RCC 7860 (cell line): ENCODE measurements around the gene ARL15.

Source experiments
- DNase-seq: peaks from one replicate; pipeline ENCODE4 v3.0.0-alpha.2; 2015; ENCODE audit warnings: low spot score
- FAIRE-seq: peaks from 2 replicates; lab custom pipeline; 2012; peaks lifted over from hg19 to GRCh38; lab: Jason Lieb, UNC

Gene ARL15

GRCh38 chr5:53917826-53918225 lies 392.5 kb downstream of the ARL15 start:
- FAIRE-seq (no peak), DNase-seq (no peak)

- FAIRE-seq: no peak
These were observed 393.3 kb downstream of the ARL15 start for GRCh38 chr5:53917095-53917494.

GRCh38 chr5:53915120-53915519 lies 395.3 kb downstream of the ARL15 start:
- DNase-seq: no peak
- no peak for FAIRE-seq

More at GRCh38 chr5:53917095-53917494, 393.3 kb downstream of the ARL15 start:
- DNase-seq: no peak

- DNase-seq: no peak
- FAIRE-seq: no peak
These were observed 396.4 kb downstream of the ARL15 start for GRCh38 chr5:53913941-53914340.

- FAIRE-seq (no peak), DNase-seq (no peak)
These were observed 401.6 kb downstream of the ARL15 start for GRCh38 chr5:53908757-53909156.

- no peak for DNase-seq
- FAIRE-seq: no peak
These were observed 402.5 kb downstream of the ARL15 start for GRCh38 chr5:53907827-53908226.

- DNase-seq (no peak), FAIRE-seq (no peak)
These were observed 403.6 kb downstream of the ARL15 start for GRCh38 chr5:53906736-53907135.

GRCh38 chr5:53902296-53902907 lies 408.0 kb downstream of the ARL15 start:
- FAIRE-seq (no peak), DNase-seq (no peak)

- no peak for FAIRE-seq
- DNase-seq: no peak
These were observed 409.7 kb downstream of the ARL15 start for GRCh38 chr5:53900677-53901076.

GRCh38 chr5:53895091-53895683 lies 415.2 kb downstream of the ARL15 start:
- FAIRE-seq (no peak), DNase-seq (no peak)

- DNase-seq (no peak), FAIRE-seq (no peak)
These were observed 416.7 kb downstream of the ARL15 start for GRCh38 chr5:53893626-53894025.

- no peak for DNase-seq
- FAIRE-seq: no peak
These were observed 418.1 kb downstream of the ARL15 start for GRCh38 chr5:53892224-53892623.

GRCh38 chr5:53891159-53891558 lies 419.2 kb downstream of the ARL15 start:
- DNase-seq: no peak
- FAIRE-seq: no peak

- FAIRE-seq (no peak), DNase-seq (no peak)
These were observed 419.9 kb downstream of the ARL15 start for GRCh38 chr5:53890490-53890889.

GRCh38 chr5:53884844-53885243 lies 425.5 kb downstream of the ARL15 start:
- DNase-seq (no peak), FAIRE-seq (no peak)

GRCh38 chr5:53884417-53884816 lies 426.0 kb downstream of the ARL15 start:
- DNase-seq (no peak), FAIRE-seq (no peak)

GRCh38 chr5:53882676-53883031 lies 427.7 kb downstream of the ARL15 start:
- no peak for FAIRE-seq

GRCh38 chr5:53882006-53882675 lies 428.2 kb downstream of the ARL15 start:
- DNase-seq (no peak), FAIRE-seq (no peak)

More at GRCh38 chr5:53882676-53883031, 427.7 kb downstream of the ARL15 start:
- DNase-seq: no peak

GRCh38 chr5:53879708-53880323 lies 430.6 kb downstream of the ARL15 start:
- FAIRE-seq (no peak), DNase-seq (no peak)

- FAIRE-seq (no peak), DNase-seq (no peak)
These were observed 432.4 kb downstream of the ARL15 start for GRCh38 chr5:53878015-53878414.

- FAIRE-seq (no peak), DNase-seq (no peak)
These were observed 433.1 kb downstream of the ARL15 start for GRCh38 chr5:53877243-53877642.

GRCh38 chr5:53874409-53874808 lies 436.0 kb downstream of the ARL15 start:
- DNase-seq (no peak), FAIRE-seq (no peak)
